A549 (cell line): Measurements from ENCODE around the gene PRR29.

Source experiments
- CTCF ChIP-seq: fragments of >200 bp; sonication (Bioruptor Twin); formaldehyde crosslinking; IDR thresholded peaks from 3 replicates; pipeline ENCODE4 v1.5.1; 2016
- EP300 ChIP-seq, 2 experiments: fragments of >200 bp; sonication (Bioruptor Twin); formaldehyde crosslinking; IDR thresholded peaks; 2 replicates in 1 of 2; 3 replicates in 1 of 2; pipeline ENCODE4 v1.6.1; 2016 to 2017
- JUN ChIP-seq, 2 experiments: fragments of >200 bp; sonication (Bioruptor Twin); formaldehyde crosslinking; IDR thresholded peaks; 2 replicates in 1 of 2; 3 replicates in 1 of 2; pipeline ENCODE4 v1.6.1; 2016 to 2017
- MAFK ChIP-seq: fragments of 450-650 bp; IDR thresholded peaks from 2 replicates; pipeline ENCODE4 v1.6.1; 2014; ENCODE audit not compliant: partially characterized antibody
- POLR2A ChIP-seq: IDR thresholded peaks from 2 replicates; pipeline ENCODE4 v1.6.1; 2012; ENCODE audit warnings: mild to moderate bottlenecking, low read length
- TF ChIP-seq, protein P1 (sequence below): fragments of 450-650 bp; IDR thresholded peaks from 2 replicates; pipeline ENCODE4 v1.6.1; 2014; ENCODE audit warnings: antibody characterized with exemption
- TF ChIP-seq, protein P2 (sequence below): fragments of 200-600 bp; sonication (generic); IDR thresholded peaks from 2 replicates; pipeline ENCODE4 v1.6.1; 2016; ENCODE audit warnings: antibody characterized with exemption, mild to moderate bottlenecking, moderate library complexity

DNA sequence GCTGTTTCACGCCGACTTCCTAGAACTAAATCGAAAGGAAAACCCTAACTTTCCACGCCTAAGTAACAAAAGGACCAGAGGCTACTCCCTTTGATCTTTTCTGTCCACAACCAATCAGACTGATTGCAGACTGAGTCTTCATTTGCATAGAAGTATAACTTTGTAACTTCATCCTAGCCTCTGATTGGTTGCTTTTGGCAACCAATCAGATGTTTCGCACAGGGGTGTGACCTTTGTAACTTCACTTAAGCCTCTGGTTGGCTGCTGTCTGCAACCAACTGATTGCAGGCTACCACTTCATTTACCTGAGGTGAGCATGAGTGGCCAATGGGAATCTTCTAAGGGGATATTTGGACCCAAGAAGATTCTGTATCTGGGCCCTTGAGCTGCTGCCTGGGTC lies 39.7 kb downstream of the PRR29 start:
- TF ChIP-seq JUN (IDR thresholded peaks at IDR 0.05) (no peak), POLR2A (no peak), CTCF (no peak), EP300 (IDR thresholded peaks at IDR 0.05) (no peak), MAFK (no peak)
- TF ChIP-seq, protein P1, sequence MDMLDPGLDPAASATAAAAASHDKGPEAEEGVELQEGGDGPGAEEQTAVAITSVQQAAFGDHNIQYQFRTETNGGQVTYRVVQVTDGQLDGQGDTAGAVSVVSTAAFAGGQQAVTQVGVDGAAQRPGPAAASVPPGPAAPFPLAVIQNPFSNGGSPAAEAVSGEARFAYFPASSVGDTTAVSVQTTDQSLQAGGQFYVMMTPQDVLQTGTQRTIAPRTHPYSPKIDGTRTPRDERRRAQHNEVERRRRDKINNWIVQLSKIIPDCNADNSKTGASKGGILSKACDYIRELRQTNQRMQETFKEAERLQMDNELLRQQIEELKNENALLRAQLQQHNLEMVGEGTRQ: no peak
- TF ChIP-seq, protein P2, sequence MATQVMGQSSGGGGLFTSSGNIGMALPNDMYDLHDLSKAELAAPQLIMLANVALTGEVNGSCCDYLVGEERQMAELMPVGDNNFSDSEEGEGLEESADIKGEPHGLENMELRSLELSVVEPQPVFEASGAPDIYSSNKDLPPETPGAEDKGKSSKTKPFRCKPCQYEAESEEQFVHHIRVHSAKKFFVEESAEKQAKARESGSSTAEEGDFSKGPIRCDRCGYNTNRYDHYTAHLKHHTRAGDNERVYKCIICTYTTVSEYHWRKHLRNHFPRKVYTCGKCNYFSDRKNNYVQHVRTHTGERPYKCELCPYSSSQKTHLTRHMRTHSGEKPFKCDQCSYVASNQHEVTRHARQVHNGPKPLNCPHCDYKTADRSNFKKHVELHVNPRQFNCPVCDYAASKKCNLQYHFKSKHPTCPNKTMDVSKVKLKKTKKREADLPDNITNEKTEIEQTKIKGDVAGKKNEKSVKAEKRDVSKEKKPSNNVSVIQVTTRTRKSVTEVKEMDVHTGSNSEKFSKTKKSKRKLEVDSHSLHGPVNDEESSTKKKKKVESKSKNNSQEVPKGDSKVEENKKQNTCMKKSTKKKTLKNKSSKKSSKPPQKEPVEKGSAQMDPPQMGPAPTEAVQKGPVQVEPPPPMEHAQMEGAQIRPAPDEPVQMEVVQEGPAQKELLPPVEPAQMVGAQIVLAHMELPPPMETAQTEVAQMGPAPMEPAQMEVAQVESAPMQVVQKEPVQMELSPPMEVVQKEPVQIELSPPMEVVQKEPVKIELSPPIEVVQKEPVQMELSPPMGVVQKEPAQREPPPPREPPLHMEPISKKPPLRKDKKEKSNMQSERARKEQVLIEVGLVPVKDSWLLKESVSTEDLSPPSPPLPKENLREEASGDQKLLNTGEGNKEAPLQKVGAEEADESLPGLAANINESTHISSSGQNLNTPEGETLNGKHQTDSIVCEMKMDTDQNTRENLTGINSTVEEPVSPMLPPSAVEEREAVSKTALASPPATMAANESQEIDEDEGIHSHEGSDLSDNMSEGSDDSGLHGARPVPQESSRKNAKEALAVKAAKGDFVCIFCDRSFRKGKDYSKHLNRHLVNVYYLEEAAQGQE: no peak
